HG03439 (cell line): ENCODE results near the gene ERAP2.
"Not testable (repeated sequence)": the region's sequence is repeated elsewhere in the genome, so short reads cannot be mapped to it uniquely, and the experiment has no call there.

ENCODE experiments used
- ATAC-seq: cut with Tn5 transposase; IDR thresholded peaks from one replicate; pipeline ENCODE4 v1.9.1; 2021; ENCODE audit warnings: mild to moderate bottlenecking, moderate library complexity; ENCODE audit not compliant: unreplicated experiment

Gene ERAP2

GRCh38 chr5:96861076-96861475 is 15.2 kb upstream of the ERAP2 start:
- no peak for ATAC-seq

- ATAC-seq, result no peak
Observed at GRCh38 chr5:96863114-96863513, 13.2 kb upstream of the ERAP2 start.

GRCh38 chr5:96863949-96864584 is 12.2 kb upstream of the ERAP2 start:
- ATAC-seq, result no peak

- no peak for ATAC-seq
Observed at GRCh38 chr5:96864922-96865530, 11.3 kb upstream of the ERAP2 start.

- ATAC-seq, result peak; percentile 78
Observed at GRCh38 chr5:96868603-96869371, 7.5 kb upstream of the ERAP2 start.

GRCh38 chr5:96869372-96869641 is 7.0 kb upstream of the ERAP2 start:
- no peak for ATAC-seq

GRCh38 chr5:96870094-96871026 is 5.9 kb upstream of the ERAP2 start:
- ATAC-seq, result peak; percentile 73

GRCh38 chr5:96871027-96871399 is 5.3 kb upstream of the ERAP2 start:
- no peak for ATAC-seq

- ATAC-seq, result no peak
Observed at GRCh38 chr5:96871686-96872085, 4.6 kb upstream of the ERAP2 start.

- no peak for ATAC-seq
Observed at GRCh38 chr5:96873449-96873848, 2.9 kb upstream of the ERAP2 start.

- ATAC-seq, result no peak
Observed at GRCh38 chr5:96874631-96875030, 1.7 kb upstream of the ERAP2 start.

GRCh38 chr5:96875791-96876291 is 459 bp upstream of the ERAP2 start:
- peak; percentile 4 for ATAC-seq

- ATAC-seq, result not testable (repeated sequence)
Observed at GRCh38 chr5:96876977-96877469, 723 bp downstream of the ERAP2 start.

GRCh38 chr5:96879665-96880064 is 3.4 kb downstream of the ERAP2 start:
- no peak for ATAC-seq

GRCh38 chr5:96880444-96881164 is 4.3 kb downstream of the ERAP2 start:
- ATAC-seq, result no peak

GRCh38 chr5:96881511-96882115 is 5.3 kb downstream of the ERAP2 start:
- ATAC-seq, result no peak

GRCh38 chr5:96883871-96884270 is 7.6 kb downstream of the ERAP2 start:
- no peak for ATAC-seq

- no peak for ATAC-seq
Observed at GRCh38 chr5:96884995-96885394, 8.7 kb downstream of the ERAP2 start.

GRCh38 chr5:96885518-96886338 is 9.4 kb downstream of the ERAP2 start:
- peak; percentile 94 for ATAC-seq
